Measurements from ENCODE around the gene DOCK4.

- TF ChIP-seq CTCF (IDR thresholded peaks at IDR 0.05) (no peak), POLR2A (IDR thresholded peaks at IDR 0.05) (no peak)
Measured at GRCh38 chr7:111867348-111867931, 338.8 kb downstream of the DOCK4 start.
